Fibroblast of villous mesenchyme (primary cell): ENCODE data around the gene RCOR3. TPM values are rescaled to one million over a fixed set of nuclear protein-coding genes. Genes with fewer than 3 reads are reported as not detected.

Experiments used
- DNase-seq: peaks from one replicate; pipeline ENCODE4 v3.0.0-alpha.2; 2010; ENCODE audit warnings: low read depth
- H3K4me3 ChIP-seq: 2 replicates; pipeline ENCODE4 v1.5.1; 2011; ENCODE audit warnings: low read depth, mild to moderate bottlenecking, low read length
- total RNA-seq: library from RNA; depleted of rRNA; stranded (reverse); fragments of >200 nt; gene quantifications from 2 replicates; pipeline ENCODE4 v1.2.3, GENCODE V29; 2012
- TF ChIP-seq, protein P1 (sequence below): IDR thresholded peaks from 2 replicates; pipeline ENCODE4 v1.5.1; 2012; ENCODE audit warnings: low read depth, mild to moderate bottlenecking, low read length; ENCODE audit not compliant: insufficient read depth

The RCOR3 gene
- total RNA-seq, 1 donor = 32.0 TPM

DNA sequence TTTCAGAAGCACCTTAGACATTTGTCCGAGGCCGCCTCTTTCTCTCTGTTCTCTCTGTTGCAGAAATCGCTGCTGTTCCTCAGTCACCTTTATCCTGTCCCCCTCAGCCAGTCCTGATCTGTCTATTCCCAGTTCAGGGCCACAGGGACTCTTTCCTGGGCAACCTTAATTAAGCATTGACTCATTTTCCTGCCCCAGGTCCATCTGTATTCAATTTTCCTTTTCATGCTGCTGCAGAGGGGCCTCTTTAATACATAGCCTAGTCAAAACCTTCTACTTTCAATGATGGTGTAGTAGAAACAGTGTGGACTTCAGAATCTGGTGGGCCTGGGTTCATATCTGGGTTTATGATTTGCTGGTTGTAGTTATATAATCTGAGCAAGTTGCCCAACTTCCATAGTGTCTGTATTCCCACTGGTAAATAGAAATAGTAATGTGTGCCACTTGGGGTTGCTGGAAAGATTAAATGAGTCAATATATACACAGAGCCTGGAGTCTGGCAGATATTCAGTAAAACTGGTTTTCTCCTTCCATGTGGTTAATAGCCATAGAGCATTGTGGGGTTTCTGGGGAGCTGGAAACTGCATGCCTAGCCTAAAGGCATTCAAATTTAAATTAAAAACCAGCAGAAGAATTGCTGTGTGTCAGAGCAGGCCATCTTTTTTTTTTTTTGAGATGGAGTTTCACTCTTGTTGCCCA is 72.0 kb downstream of the RCOR3 start:
- no peak overlapping the region for H3K4me3 ChIP-seq
- no peak for DNase-seq
- TF ChIP-seq, protein P1, sequence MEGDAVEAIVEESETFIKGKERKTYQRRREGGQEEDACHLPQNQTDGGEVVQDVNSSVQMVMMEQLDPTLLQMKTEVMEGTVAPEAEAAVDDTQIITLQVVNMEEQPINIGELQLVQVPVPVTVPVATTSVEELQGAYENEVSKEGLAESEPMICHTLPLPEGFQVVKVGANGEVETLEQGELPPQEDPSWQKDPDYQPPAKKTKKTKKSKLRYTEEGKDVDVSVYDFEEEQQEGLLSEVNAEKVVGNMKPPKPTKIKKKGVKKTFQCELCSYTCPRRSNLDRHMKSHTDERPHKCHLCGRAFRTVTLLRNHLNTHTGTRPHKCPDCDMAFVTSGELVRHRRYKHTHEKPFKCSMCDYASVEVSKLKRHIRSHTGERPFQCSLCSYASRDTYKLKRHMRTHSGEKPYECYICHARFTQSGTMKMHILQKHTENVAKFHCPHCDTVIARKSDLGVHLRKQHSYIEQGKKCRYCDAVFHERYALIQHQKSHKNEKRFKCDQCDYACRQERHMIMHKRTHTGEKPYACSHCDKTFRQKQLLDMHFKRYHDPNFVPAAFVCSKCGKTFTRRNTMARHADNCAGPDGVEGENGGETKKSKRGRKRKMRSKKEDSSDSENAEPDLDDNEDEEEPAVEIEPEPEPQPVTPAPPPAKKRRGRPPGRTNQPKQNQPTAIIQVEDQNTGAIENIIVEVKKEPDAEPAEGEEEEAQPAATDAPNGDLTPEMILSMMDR = no peak

DNA sequence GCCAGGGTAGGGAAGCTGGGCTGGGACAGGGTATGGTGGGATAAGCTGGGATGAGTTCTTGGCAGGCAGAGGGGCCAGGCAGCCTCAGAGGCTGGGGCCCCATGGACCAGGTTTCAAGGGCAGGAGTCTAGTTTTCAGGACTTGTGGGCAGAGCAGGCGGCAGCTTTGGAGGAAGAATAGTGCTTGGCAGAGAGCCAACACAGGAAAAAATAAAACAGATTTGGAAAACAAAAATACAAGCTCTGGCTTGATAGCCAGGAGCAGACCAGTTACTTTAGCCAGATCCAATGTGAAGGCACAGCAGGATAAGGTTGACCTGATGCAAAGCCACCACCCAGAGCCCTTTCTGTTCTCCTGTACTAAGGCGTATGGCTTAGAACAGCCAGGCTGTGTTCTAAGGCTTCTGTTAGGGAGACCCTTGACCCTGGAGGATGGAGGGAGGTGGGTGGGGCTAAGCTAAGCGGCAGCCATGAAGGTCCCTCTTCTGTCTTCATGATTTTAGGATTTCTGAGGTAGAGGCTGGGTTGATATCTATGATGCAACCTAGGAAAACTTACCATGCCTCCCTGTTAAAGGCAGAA is 73.0 kb downstream of the RCOR3 start:
- no peak overlapping the region for H3K4me3 ChIP-seq
- TF ChIP-seq, protein P1 = no peak
- peak; percentile 8 for DNase-seq

DNA sequence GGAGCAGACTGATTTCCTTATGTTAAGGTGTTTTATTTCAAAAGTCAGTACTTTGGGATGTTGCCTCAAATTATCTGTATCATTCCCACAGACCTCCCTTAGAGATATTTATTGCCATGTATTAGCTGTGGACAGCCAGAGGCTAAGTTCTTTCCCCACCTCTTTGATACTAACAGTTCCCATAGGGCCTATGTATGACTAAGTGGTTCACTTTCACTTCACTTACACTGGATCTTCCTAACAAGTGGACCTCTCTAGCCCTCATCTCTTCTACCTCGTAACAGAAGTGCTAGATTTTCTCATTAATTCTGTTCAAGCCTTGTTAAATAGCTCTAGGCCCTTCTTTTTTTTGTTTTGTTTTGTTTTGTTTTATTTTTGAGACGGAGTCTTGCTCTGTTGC is 73.7 kb downstream of the RCOR3 start:
- no peak overlapping the region for H3K4me3 ChIP-seq
- TF ChIP-seq, protein P1 = no peak
- peak; percentile 30 for DNase-seq

DNA sequence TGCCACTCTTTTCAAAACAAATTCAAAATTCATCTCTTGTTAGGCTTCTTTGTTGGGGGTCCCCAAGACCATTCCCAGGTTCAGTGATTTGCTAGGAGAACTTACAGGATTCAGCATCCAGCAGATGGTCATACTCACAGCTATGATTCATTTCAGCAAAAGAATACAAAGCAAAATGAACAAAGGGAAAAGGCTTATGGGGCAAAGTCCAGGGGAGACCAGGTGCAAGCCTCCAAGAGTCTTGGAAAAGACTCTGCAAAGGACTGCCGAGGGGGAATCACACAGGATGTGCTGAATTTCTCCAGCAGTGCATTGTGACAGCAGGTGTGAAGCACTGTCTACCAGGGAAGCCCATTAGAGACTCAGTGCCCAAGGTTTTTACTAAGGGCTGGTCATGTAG is 74.7 kb downstream of the RCOR3 start:
- H3K4me3 ChIP-seq = no peak overlapping the region
- no peak for DNase-seq
- TF ChIP-seq, protein P1 = no peak

DNA sequence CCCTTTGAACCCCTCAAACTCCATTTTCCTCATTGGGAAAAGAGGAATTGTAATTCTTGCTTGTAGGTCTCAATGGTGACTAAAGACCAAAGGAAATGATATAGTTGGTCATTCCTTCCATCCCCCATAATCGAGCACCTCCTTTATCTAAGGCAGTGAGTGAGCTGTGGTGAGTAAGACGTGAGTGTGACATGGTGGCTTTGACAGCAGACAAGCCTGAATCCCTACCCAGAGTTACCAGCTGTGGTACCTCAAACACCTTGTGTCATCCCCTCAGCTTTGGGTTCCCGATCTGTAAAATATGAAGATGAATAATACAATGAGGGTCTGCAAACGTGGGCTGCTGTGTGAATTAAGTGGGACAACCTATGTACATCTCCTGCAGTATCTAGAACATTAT is 75.8 kb downstream of the RCOR3 start:
- TF ChIP-seq, protein P1 = no peak
- H3K4me3 ChIP-seq = no peak overlapping the region
- no peak for DNase-seq

DNA sequence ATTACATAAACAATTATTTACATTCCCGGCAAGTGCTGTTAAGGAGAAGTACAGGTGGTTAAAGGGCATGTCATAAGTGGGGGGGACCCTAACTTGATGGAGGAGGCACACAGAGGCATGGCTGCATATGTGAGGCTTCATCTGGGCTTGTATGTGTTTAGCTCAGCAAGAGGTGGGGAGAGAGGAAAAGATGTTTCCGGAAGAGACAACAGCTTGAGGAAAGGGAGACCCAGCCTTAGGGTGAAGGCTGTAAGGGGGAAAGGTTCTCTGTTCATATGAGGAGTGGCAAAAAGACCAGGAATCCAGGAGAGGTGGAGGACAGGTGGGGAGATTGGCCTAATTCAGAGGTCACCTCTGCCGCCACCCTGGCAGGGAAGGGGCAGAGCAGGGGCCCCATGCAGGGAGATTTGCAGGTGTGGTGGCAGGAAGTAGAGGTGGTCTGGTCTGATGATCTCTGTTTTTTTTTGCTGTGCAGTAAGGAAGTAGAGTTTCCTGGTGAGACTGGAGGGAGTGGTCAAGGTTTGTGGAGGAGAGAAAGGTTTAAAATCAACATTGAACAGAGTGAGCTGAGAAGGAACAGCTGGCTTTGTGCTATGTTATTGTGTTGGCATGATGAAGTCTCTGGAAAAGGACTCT is 76.5 kb downstream of the RCOR3 start:
- no peak for DNase-seq
- TF ChIP-seq, protein P1 = no peak
- no peak overlapping the region for H3K4me3 ChIP-seq
